Fibroblast of pulmonary artery (primary cell): ENCODE data around the gene OSBPL6.

Source experiments
- DNase-seq: peaks from one replicate; pipeline ENCODE4 v3.0.0-alpha.2; 2010; ENCODE audit warnings: low read depth
- H3K4me3 ChIP-seq: replicated peaks from 2 replicates; pipeline ENCODE4 v1.5.1; 2011; ENCODE audit warnings: low read depth, mild to moderate bottlenecking, control low read depth, low read length, moderate library complexity
- CTCF ChIP-seq: IDR thresholded peaks from 2 replicates; pipeline ENCODE4 v1.5.1; 2011; ENCODE audit warnings: mild to moderate bottlenecking, control low read depth, low read length, inconsistent platforms; ENCODE audit errors: missing control alignments

The OSBPL6 gene

GRCh38 chr2:178243961-178244360, 49.6 kb downstream of the OSBPL6 start:
- TF ChIP-seq CTCF = no peak
- H3K4me3 ChIP-seq = no peak overlapping the region
- no peak for DNase-seq

GRCh38 chr2:178244777-178245176, 50.5 kb downstream of the OSBPL6 start:
- DNase-seq = no peak

GRCh38 chr2:178246696-178247095, 52.4 kb downstream of the OSBPL6 start:
- no peak overlapping the region for H3K4me3 ChIP-seq
- DNase-seq = no peak
- no peak for TF ChIP-seq CTCF

More at GRCh38 chr2:178244777-178245176, 50.5 kb downstream of the OSBPL6 start:
- H3K4me3 ChIP-seq = no peak overlapping the region
- no peak for TF ChIP-seq CTCF

GRCh38 chr2:178247250-178247649, 52.9 kb downstream of the OSBPL6 start:
- no peak for DNase-seq
- no peak for TF ChIP-seq CTCF
- no peak overlapping the region for H3K4me3 ChIP-seq

GRCh38 chr2:178250429-178250828, 56.1 kb downstream of the OSBPL6 start:
- TF ChIP-seq CTCF = no peak
- no peak overlapping the region for H3K4me3 ChIP-seq
- peak; percentile 16 for DNase-seq

GRCh38 chr2:178251151-178251955, 57.0 kb downstream of the OSBPL6 start:
- H3K4me3 ChIP-seq = no peak overlapping the region
- no peak for DNase-seq
- no peak for TF ChIP-seq CTCF
